Measurements from ENCODE around the gene DIPK1A. TPM values are rescaled to one million over a fixed set of nuclear protein-coding genes. Genes with fewer than 3 reads are reported as not detected.

The DIPK1A gene
- total RNA-seq, 1 experiment from 2014 or later: 1.2 TPM

DNA sequence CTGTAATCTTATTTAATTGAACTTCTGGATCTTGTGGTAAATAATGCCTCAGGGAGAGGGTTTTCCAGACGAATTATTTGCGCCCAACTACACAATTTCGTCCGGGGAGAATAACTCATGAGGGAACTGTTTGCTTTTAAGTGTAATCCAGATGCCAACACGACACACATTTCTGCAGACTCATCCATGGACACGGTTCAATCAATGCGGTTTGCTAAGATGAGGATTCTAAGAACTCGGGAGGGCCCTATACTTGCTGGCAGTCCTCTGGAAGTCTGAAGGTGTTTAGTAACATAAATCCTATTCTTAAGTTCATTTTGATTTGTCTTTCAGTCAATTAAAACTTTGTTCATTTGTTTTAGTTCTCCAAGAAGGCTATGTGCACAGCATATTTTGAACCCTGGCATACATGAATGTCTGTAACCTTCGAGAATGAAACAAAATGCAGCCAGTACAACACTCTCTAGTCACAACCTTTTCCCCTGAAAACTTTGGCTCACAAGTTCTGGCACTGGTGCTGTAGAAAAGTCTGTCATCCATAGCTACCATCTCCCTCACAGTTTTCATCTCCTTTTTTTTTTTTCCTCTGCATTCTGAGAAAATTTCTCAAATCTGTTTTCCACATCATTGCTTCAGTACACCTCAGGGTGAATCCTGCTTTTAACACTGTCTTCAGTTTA, 38.8 kb downstream of the DIPK1A start:
- in situ Hi-C loops (cut with HindIII; ENCODE audit: low pct_unique_long_range_greater_than_20kb, low sequenced_read_pairs) (no loop called here), intact Hi-C loops (cut with micrococcal nuclease; ENCODE audit: unreplicated experiment) (no loop called here)
- no peaks in the 10 kb centered on the region for H3K4me1 ChIP-seq (ENCODE audit: control insufficient read depth, insufficient read depth, low read length)
- TF ChIP-seq TCF7L2 (IDR thresholded peaks at IDR 0.05; ENCODE audit: low read depth, low read length) (no peak), CTCF (IDR thresholded peaks at IDR 0.05) (no peak), REST (IDR thresholded peaks at IDR 0.05; ENCODE audit: insufficient read depth in 1 of 2, low read depth in 2 of 2, low read length in 1 of 2) (no peak), POLR2AphosphoS5 (IDR thresholded peaks at IDR 0.05; ENCODE audit: low read depth, low read length) (no peak), SIN3A (IDR thresholded peaks at IDR 0.05; ENCODE audit: borderline replicate concordance, insufficient read depth, low read depth, low read length) (no peak)
- no peaks in the 10 kb centered on the region for H3K36me3 ChIP-seq (ENCODE audit: control insufficient read depth, insufficient read depth, low read length)
- DNase-seq (ENCODE audit: low read depth, low spot score) (no peak), ATAC-seq (no peak)
- BruUV-seq (replicated peaks): no TSS peak
- ChIA-PET CTCF (no interaction called here), POLR2A (interaction anchor here (0.7 kb wide), 1 partner anchor 82 kb away, joined by 5 read pairs; no protein-coding TSS in a partner anchor)
- H3K9me3 ChIP-seq (ENCODE audit: control insufficient read depth, insufficient read depth, low read depth, low read length): no peaks in the 10 kb centered on the region
- H3K27ac ChIP-seq (ENCODE audit: low read length): no peak overlapping the region
- no peak overlapping the region for H3K4me3 ChIP-seq (ENCODE audit: low read depth in 2 of 2, low read length in 2 of 2)
- H3K27me3 ChIP-seq (ENCODE audit: control insufficient read depth, insufficient read depth, low read length): no peaks in the 10 kb centered on the region

GRCh38 chr1:92921031-92922023, 39.9 kb downstream of the DIPK1A start:
- no peak for TF ChIP-seq CTCF (IDR thresholded peaks at IDR 0.05)
- no peak for TF ChIP-seq TCF7L2 (IDR thresholded peaks at IDR 0.05; ENCODE audit: low read depth, low read length)
- TF ChIP-seq SIN3A (IDR thresholded peaks at IDR 0.05; ENCODE audit: borderline replicate concordance, insufficient read depth, low read depth, low read length): no peak
- no peak for TF ChIP-seq REST (IDR thresholded peaks at IDR 0.05; ENCODE audit: insufficient read depth in 1 of 2, low read depth in 2 of 2, low read length in 1 of 2)
- TF ChIP-seq POLR2AphosphoS5 (IDR thresholded peaks at IDR 0.05; ENCODE audit: low read depth, low read length): no peak
- no peaks in the 10 kb centered on the region for H3K9me3 ChIP-seq (ENCODE audit: control insufficient read depth, insufficient read depth, low read depth, low read length)
- no peak overlapping the region for H3K27ac ChIP-seq (ENCODE audit: low read length)
- H3K4me3 ChIP-seq (ENCODE audit: low read depth in 2 of 2, low read length in 2 of 2): no peak overlapping the region
- intact Hi-C loops (cut with micrococcal nuclease; ENCODE audit: unreplicated experiment): no loop called here
- H3K27me3 ChIP-seq (ENCODE audit: control insufficient read depth, insufficient read depth, low read length): no peaks in the 10 kb centered on the region
- in situ Hi-C loops (cut with HindIII; ENCODE audit: low pct_unique_long_range_greater_than_20kb, low sequenced_read_pairs): no loop called here
- BruUV-seq (replicated peaks): no TSS peak
- ATAC-seq (no peak), DNase-seq (ENCODE audit: low read depth, low spot score) (no peak)
- no peaks in the 10 kb centered on the region for H3K4me1 ChIP-seq (ENCODE audit: control insufficient read depth, insufficient read depth, low read length)
- ChIA-PET CTCF (no interaction called here), POLR2A (no interaction called here)
- H3K36me3 ChIP-seq (ENCODE audit: control insufficient read depth, insufficient read depth, low read length): no peaks in the 10 kb centered on the region

All from Panc1 (cell line).